K562 (cell line): ENCODE measurements around the gene KCNH2. TPM values are rescaled to one million over a fixed set of nuclear protein-coding genes. Genes with fewer than 3 reads are reported as not detected.

ENCODE experiments used
- ARID1B ChIP-seq: fragments of 450-650 bp; IDR thresholded peaks from 2 replicates; pipeline ENCODE4 v1.6.1; 2016; ENCODE audit warnings: antibody characterized with exemption, mild to moderate bottlenecking, inconsistent platforms
- ETV5 ChIP-seq: sonication (generic); formaldehyde crosslinking; IDR thresholded peaks from 2 replicates; pipeline ENCODE4 v1.4.0; 2020; ENCODE audit warnings: low read depth, mild to moderate bottlenecking, missing genetic modification reagents
- SOX6 ChIP-seq: fragments of 450-650 bp; IDR thresholded peaks from 2 replicates; pipeline ENCODE4 v1.6.1; 2014; ENCODE audit warnings: mild to moderate bottlenecking
- polyA plus RNA-seq, 8 experiments: library from polyadenylated mRNA; depleted of rRNA in 4 of 8; stranded (reverse) in 5 of 8; unstranded in 3 of 8; fragments of >200 nt; fragmentation: Nextera tagmentation in 2 of 8; fragmentation: Illumina TruSeq in 1 of 8; extraction: Ambion mirVana in 2 of 8; extraction: Trizol in 1 of 8; gene quantifications; 2 replicates each; pipeline versions ENCODE4 v1.2.1 to v1.2.3, GENCODE V29; 2011 to 2014; ENCODE audit warnings: inconsistent platforms in 1 of 8, missing spikeins in 1 of 8
- total RNA-seq, 7 experiments: library from RNA; depleted of rRNA in 6 of 7; stranded (reverse); fragments of >200 nt in 6 of 7; fragmentation: Illumina TruSeq in 2 of 7; extraction: Trizol in 2 of 7; gene quantifications; 2 replicates each; pipeline versions ENCODE4 v1.2.1 to v1.2.3, GENCODE V29; 2011 to 2021; ENCODE audit warnings: low replicate concordance in 1 of 7
- TF ChIP-seq, protein P1 (sequence below): fragments of 450-650 bp; IDR thresholded peaks from 2 replicates; pipeline ENCODE4 v1.6.1; 2016; ENCODE audit warnings: mild to moderate bottlenecking, moderate library complexity
- TF ChIP-seq, protein P2 (sequence below), 2 experiments: fragments of 450-650 bp; IDR thresholded peaks; 2 replicates each; pipeline ENCODE4 v1.6.1; 2016; ENCODE audit warnings: mild to moderate bottlenecking in 2 of 2, borderline replicate concordance in 1 of 2, low read depth in 1 of 2, moderate library complexity in 1 of 2

Gene KCNH2
- total and polyA plus RNA-seq, 9 of the 15 experiments (the other 6 are each of a cell fraction or from before 2014, with no cell fraction given), result 18.1 to 368 (median 218) TPM

- TF ChIP-seq, protein P1, sequence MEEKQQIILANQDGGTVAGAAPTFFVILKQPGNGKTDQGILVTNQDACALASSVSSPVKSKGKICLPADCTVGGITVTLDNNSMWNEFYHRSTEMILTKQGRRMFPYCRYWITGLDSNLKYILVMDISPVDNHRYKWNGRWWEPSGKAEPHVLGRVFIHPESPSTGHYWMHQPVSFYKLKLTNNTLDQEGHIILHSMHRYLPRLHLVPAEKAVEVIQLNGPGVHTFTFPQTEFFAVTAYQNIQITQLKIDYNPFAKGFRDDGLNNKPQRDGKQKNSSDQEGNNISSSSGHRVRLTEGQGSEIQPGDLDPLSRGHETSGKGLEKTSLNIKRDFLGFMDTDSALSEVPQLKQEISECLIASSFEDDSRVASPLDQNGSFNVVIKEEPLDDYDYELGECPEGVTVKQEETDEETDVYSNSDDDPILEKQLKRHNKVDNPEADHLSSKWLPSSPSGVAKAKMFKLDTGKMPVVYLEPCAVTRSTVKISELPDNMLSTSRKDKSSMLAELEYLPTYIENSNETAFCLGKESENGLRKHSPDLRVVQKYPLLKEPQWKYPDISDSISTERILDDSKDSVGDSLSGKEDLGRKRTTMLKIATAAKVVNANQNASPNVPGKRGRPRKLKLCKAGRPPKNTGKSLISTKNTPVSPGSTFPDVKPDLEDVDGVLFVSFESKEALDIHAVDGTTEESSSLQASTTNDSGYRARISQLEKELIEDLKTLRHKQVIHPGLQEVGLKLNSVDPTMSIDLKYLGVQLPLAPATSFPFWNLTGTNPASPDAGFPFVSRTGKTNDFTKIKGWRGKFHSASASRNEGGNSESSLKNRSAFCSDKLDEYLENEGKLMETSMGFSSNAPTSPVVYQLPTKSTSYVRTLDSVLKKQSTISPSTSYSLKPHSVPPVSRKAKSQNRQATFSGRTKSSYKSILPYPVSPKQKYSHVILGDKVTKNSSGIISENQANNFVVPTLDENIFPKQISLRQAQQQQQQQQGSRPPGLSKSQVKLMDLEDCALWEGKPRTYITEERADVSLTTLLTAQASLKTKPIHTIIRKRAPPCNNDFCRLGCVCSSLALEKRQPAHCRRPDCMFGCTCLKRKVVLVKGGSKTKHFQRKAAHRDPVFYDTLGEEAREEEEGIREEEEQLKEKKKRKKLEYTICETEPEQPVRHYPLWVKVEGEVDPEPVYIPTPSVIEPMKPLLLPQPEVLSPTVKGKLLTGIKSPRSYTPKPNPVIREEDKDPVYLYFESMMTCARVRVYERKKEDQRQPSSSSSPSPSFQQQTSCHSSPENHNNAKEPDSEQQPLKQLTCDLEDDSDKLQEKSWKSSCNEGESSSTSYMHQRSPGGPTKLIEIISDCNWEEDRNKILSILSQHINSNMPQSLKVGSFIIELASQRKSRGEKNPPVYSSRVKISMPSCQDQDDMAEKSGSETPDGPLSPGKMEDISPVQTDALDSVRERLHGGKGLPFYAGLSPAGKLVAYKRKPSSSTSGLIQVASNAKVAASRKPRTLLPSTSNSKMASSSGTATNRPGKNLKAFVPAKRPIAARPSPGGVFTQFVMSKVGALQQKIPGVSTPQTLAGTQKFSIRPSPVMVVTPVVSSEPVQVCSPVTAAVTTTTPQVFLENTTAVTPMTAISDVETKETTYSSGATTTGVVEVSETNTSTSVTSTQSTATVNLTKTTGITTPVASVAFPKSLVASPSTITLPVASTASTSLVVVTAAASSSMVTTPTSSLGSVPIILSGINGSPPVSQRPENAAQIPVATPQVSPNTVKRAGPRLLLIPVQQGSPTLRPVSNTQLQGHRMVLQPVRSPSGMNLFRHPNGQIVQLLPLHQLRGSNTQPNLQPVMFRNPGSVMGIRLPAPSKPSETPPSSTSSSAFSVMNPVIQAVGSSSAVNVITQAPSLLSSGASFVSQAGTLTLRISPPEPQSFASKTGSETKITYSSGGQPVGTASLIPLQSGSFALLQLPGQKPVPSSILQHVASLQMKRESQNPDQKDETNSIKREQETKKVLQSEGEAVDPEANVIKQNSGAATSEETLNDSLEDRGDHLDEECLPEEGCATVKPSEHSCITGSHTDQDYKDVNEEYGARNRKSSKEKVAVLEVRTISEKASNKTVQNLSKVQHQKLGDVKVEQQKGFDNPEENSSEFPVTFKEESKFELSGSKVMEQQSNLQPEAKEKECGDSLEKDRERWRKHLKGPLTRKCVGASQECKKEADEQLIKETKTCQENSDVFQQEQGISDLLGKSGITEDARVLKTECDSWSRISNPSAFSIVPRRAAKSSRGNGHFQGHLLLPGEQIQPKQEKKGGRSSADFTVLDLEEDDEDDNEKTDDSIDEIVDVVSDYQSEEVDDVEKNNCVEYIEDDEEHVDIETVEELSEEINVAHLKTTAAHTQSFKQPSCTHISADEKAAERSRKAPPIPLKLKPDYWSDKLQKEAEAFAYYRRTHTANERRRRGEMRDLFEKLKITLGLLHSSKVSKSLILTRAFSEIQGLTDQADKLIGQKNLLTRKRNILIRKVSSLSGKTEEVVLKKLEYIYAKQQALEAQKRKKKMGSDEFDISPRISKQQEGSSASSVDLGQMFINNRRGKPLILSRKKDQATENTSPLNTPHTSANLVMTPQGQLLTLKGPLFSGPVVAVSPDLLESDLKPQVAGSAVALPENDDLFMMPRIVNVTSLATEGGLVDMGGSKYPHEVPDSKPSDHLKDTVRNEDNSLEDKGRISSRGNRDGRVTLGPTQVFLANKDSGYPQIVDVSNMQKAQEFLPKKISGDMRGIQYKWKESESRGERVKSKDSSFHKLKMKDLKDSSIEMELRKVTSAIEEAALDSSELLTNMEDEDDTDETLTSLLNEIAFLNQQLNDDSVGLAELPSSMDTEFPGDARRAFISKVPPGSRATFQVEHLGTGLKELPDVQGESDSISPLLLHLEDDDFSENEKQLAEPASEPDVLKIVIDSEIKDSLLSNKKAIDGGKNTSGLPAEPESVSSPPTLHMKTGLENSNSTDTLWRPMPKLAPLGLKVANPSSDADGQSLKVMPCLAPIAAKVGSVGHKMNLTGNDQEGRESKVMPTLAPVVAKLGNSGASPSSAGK, result no peak
- TF ChIP-seq, protein P2, sequence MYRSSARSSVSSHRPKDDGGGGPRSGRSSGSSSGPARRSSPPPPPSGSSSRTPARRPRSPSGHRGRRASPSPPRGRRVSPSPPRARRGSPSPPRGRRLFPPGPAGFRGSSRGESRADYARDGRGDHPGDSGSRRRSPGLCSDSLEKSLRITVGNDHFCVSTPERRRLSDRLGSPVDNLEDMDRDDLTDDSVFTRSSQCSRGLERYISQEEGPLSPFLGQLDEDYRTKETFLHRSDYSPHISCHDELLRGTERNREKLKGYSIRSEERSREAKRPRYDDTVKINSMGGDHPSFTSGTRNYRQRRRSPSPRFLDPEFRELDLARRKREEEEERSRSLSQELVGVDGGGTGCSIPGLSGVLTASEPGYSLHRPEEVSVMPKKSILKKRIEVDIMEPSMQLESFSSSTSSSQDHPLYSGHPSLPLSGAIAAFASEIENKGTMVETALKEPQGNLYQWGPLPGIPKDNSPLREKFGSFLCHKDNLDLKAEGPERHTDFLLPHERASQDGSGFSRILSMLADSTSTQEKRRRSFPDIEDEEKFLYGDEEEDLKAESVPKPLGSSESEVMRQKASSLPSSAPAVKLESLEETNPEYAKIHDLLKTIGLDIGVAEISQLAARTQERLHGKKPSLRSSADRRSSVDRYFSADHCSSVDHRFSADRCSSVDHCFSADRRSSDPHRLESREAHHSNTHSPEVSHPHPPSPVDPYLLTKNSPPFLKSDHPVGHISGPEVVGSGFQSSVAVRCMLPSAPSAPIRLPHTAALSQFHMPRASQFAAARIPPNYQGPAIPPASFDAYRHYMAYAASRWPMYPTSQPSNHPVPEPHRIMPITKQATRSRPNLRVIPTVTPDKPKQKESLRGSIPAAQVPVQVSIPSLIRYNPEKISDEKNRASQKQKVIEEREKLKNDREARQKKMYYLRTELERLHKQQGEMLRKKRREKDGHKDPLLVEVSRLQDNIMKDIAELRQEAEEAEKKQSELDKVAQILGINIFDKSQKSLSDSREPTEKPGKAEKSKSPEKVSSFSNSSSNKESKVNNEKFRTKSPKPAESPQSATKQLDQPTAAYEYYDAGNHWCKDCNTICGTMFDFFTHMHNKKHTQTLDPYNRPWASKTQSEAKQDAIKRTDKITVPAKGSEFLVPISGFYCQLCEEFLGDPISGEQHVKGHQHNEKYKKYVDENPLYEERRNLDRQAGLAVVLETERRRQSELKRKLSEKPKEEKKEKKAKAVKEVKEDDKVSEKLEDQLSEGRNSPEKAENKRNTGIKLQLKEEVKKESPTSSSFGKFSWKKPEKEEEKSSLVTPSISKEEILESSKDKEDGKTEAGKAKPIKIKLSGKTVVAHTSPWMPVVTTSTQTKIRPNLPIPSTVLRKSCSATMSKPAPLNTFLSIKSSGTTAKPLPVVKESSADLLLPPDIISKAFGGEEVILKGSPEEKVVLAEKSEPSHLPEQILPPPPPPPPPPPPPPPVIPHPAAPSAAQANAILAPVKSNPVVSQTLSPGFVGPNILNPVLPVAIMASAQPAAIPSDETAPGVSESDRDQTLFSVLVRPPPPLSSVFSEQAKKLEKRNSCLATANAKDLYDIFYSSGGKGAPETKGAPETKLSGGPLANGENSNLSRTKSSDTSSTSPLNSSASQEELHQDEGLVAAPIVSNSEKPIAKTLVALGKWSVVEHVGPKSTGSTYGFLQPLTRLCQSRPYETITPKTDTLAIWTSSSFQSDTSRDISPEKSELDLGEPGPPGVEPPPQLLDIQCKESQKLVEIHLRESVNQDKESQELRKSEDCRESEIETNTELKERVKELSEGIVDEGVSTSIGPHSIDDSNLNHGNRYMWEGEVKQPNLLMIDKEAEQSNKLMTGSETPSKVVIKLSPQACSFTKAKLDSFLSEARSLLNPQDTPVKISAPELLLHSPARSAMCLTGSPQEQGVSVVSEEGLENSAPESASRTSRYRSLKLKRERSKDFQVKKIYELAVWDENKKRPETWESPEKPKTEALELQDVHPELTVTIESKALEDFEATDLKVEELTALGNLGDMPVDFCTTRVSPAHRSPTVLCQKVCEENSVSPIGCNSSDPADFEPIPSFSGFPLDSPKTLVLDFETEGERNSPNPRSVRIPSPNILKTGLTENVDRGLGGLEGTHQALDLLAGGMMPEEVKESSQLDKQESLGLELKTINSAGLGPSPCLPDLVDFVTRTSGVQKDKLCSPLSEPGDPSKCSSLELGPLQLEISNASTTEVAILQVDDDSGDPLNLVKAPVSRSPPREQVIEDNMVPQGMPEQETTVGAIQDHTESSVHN (IDR thresholded peaks at IDR 0.05; ENCODE audit: borderline replicate concordance in 1 of 2, low read depth in 1 of 2), result peak in 1 of 2 experiments; percentile 76; a peak in 2 of 4 replicates
- TF ChIP-seq ETV5 (peak; percentile 71; the same call in 1 of the 2 replicates), ARID1B (peak; percentile 99), SOX6 (peak; percentile 98)
Measured at GRCh38 chr7:150959739-150960734, 18.1 kb downstream of the KCNH2 start (continued).
